Thyroid gland (tissue), 4 donors: ENCODE measurements around the gene ZNF839. TPM values are rescaled to one million over a fixed set of nuclear protein-coding genes. Genes with fewer than 3 reads are reported as not detected.
"Not testable (repeated sequence)": the region's sequence is repeated elsewhere in the genome, so short reads cannot be mapped to it uniquely, and the experiment has no call there.

Experiments
- DNase-seq, 2 donors: peaks; one replicate each; pipeline ENCODE4 v3.0.0-alpha.2; 2019
- H3K27ac ChIP-seq, 3 donors: fragments of 200-600 bp; sonication (generic); 1 replicate in 2 of 3; 2 replicates in 1 of 3; pipeline ENCODE4 v1.5.1; 2016 to 2019; ENCODE audit warnings: mild to moderate bottlenecking in 1 of 3, moderate library complexity in 1 of 3
- H3K27me3 ChIP-seq: fragments of 200-600 bp; sonication (generic); one replicate; pipeline ENCODE4 v1.5.1; 2019
- H3K36me3 ChIP-seq, 2 donors: fragments of 200-600 bp; sonication (generic); one replicate each; pipeline ENCODE4 v1.5.1; 2016 to 2019
- H3K4me1 ChIP-seq, 2 donors: fragments of 200-600 bp; sonication (generic); one replicate each; pipeline ENCODE4 v1.5.1; 2017 to 2019
- H3K4me3 ChIP-seq, 3 donors: fragments of 200-600 bp; sonication (generic); replicated peaks in 1 of 3; 1 replicate in 2 of 3; 2 replicates in 1 of 3; pipeline ENCODE4 v1.5.1; 2016; ENCODE audit warnings: mild to moderate bottlenecking in 1 of 3
- H3K9me3 ChIP-seq: fragments of 200-600 bp; sonication (generic); one replicate; pipeline ENCODE4 v1.5.1; 2017
- CTCF ChIP-seq, 6 experiments: fragments of 200-600 bp in 3 of 6; fragments of 450-650 bp in 3 of 6; sonication (generic) in 3 of 6; IDR thresholded peaks; one replicate each; pipeline ENCODE4 v1.5.1; 2016 to 2019; ENCODE audit warnings: antibody characterized with exemption in 6 of 6, mild to moderate bottlenecking in 2 of 6, inconsistent platforms in 1 of 6, moderate library complexity in 1 of 6
- POLR2A ChIP-seq, 2 donors: fragments of 450-650 bp; IDR thresholded peaks; one replicate each; pipeline ENCODE4 v1.6.1; 2017; ENCODE audit warnings: antibody characterized with exemption in 2 of 2, mild to moderate bottlenecking in 2 of 2, moderate library complexity in 1 of 2
- WGBS, 2 donors: methylation state at CpG; one replicate each; pipeline ENCODE4 v1.1.5; 2017; 5-methylcytosine and 5-hydroxymethylcytosine counted together
- intact Hi-C: fragments of 100-400 bp; cut with DNase I; formaldehyde crosslinking; loops from one replicate; pipeline ENCODE4 v1.15.1; 2023
- total RNA-seq, 4 donors: library from RNA; depleted of rRNA; stranded (reverse); fragments of >200 nt; gene quantifications; one replicate each; pipeline ENCODE4 v1.2.3, GENCODE V29; 2016

The ZNF839 gene
- total RNA-seq, 4 donors from 2014 or later = 9.1 to 14.2 (median 12.9) TPM

- peaks cover 35 to 59% of the 10 kb centered on the region in 2 donors for H3K36me3 ChIP-seq
- no peaks in the 10 kb centered on the region for H3K27me3 ChIP-seq
- no peak overlapping the region for H3K27ac ChIP-seq
- TF ChIP-seq POLR2A (IDR thresholded peaks at IDR 0.05) (no peak), CTCF (IDR thresholded peaks at IDR 0.05) (no peak)
- DNase-seq = no peak
- WGBS, 2 donors = 97 to 100% methylated on average over 4 of the region's 4 CpGs
- H3K9me3 ChIP-seq = no peaks in the 10 kb centered on the region
- H3K4me1 ChIP-seq = no peaks in the 10 kb centered on the region
- no peak overlapping the region for H3K4me3 ChIP-seq
- intact Hi-C loops = no loop called here
Measured at GRCh38 chr14:102346645-102347044, 27.1 kb downstream of the ZNF839 start.

GRCh38 chr14:102348376-102348775 lies 28.8 kb downstream of the ZNF839 start:
- no peaks in the 10 kb centered on the region for H3K4me1 ChIP-seq
- DNase-seq = no peak
- H3K27ac ChIP-seq = no peak overlapping the region
- WGBS, 2 donors = 88 to 95% methylated on average over 10 to 15 of the region's 16 CpGs
- H3K27me3 ChIP-seq = no peaks in the 10 kb centered on the region
- intact Hi-C loops = no loop called here
- TF ChIP-seq CTCF (IDR thresholded peaks at IDR 0.05) (no peak), POLR2A (IDR thresholded peaks at IDR 0.05) (no peak)
- H3K36me3 ChIP-seq = peaks cover 35 to 58% of the 10 kb centered on the region in 2 donors
- no peak overlapping the region for H3K4me3 ChIP-seq
- no peaks in the 10 kb centered on the region for H3K9me3 ChIP-seq

GRCh38 chr14:102351023-102351422 lies 31.5 kb downstream of the ZNF839 start:
- Histone ChIP-seq H3K9me3 (no peaks in the 10 kb centered on the region), H3K27me3 (no peaks in the 10 kb centered on the region), H3K4me3 (no peak overlapping the region), H3K36me3 (peaks cover 39 to 54% of the 10 kb centered on the region in 2 donors), H3K4me1 (no peaks in the 10 kb centered on the region), H3K27ac (peak overlapping the region in 1 of 3 donors; percentile 17)
- intact Hi-C loops = no loop called here
- WGBS, 2 donors = 83 to 84% methylated on average over 10 of the region's 10 CpGs
- TF ChIP-seq CTCF (IDR thresholded peaks at IDR 0.05) (no peak), POLR2A (IDR thresholded peaks at IDR 0.05) (no peak)
- DNase-seq = no peak

- peaks cover 40 to 48% of the 10 kb centered on the region in 2 donors for H3K36me3 ChIP-seq
- H3K27ac ChIP-seq, H3K9me3 ChIP-seq, H3K4me3 ChIP-seq, H3K27me3 ChIP-seq, H3K4me1 ChIP-seq, intact Hi-C loops, DNase-seq: not testable (repeated sequence)
- 83 to 94% methylated on average over 9 of the region's 9 CpGs for WGBS, 2 donors
Measured at GRCh38 chr14:102351593-102351992, 32.0 kb downstream of the ZNF839 start.

- Histone ChIP-seq H3K4me3 (no peak overlapping the region), H3K27me3 (no peaks in the 10 kb centered on the region), H3K36me3 (peaks cover 46 to 47% of the 10 kb centered on the region in 2 donors), H3K9me3 (no peaks in the 10 kb centered on the region), H3K27ac (no peak overlapping the region), H3K4me1 (no peaks in the 10 kb centered on the region)
- 96 to 98% methylated on average over 4 of the region's 4 CpGs for whole genome bisulfite sequencing, 2 donors
- no peak for DNase-seq
- no peak for TF ChIP-seq CTCF (IDR thresholded peaks at IDR 0.05)
- TF ChIP-seq POLR2A (IDR thresholded peaks at IDR 0.05) = no peak
- intact Hi-C loops = no loop called here
Measured at GRCh38 chr14:102352213-102352612, 32.7 kb downstream of the ZNF839 start.

- H3K36me3 ChIP-seq = peaks cover 44 to 46% of the 10 kb centered on the region in 2 donors
- no peak for DNase-seq
- H3K4me3 ChIP-seq = no peak overlapping the region
- no peaks in the 10 kb centered on the region for H3K4me1 ChIP-seq
- H3K9me3 ChIP-seq = no peaks in the 10 kb centered on the region
- no peak for TF ChIP-seq POLR2A (IDR thresholded peaks at IDR 0.05)
- no peaks in the 10 kb centered on the region for H3K27me3 ChIP-seq
- no peak overlapping the region for H3K27ac ChIP-seq
- intact Hi-C loops = no loop called here
- WGBS, 2 donors = 90 to 91% methylated on average over 8 of the region's 8 CpGs
Measured at GRCh38 chr14:102353126-102353619, 33.6 kb downstream of the ZNF839 start.
